GM19324 (cell line): ENCODE results near the gene MEGF9.
"Not testable (repeated sequence)": the region's sequence is repeated elsewhere in the genome, so short reads cannot be mapped to it uniquely, and the experiment has no call there.

ENCODE experiments used
- ATAC-seq: cut with Tn5 transposase; IDR thresholded peaks from one replicate; pipeline ENCODE4 v1.9.1; 2021; ENCODE audit warnings: mild to moderate bottlenecking, moderate library complexity; ENCODE audit not compliant: unreplicated experiment, low FRiP score

Gene MEGF9

DNA sequence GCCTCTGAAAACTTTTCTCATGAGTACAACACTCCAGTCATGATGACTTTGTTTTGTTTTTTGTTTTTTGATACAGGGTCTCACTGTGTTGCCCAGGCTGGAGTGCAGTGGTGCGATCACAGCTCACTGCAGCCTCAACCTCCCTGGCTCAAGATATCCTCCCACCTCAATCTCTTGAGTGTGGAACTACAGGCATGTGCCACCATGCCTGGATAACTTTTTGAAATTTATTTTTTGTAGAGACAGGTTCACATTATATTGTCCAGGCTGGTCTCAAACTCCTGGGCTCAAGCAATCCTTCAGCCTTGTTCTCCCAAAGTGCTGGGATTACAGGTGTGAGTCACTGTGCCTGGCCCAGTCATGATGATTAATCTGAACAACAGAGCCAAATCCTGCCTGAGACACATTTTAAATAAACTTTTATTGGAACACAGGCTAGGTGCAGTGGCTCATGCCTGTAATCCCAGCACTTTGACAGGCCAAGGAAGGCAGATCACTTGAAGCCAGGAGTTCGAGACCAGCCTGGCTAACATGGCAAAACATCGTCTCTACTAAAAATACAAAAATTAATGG is 85.3 kb downstream of the MEGF9 start:
- not testable (repeated sequence) for ATAC-seq

DNA sequence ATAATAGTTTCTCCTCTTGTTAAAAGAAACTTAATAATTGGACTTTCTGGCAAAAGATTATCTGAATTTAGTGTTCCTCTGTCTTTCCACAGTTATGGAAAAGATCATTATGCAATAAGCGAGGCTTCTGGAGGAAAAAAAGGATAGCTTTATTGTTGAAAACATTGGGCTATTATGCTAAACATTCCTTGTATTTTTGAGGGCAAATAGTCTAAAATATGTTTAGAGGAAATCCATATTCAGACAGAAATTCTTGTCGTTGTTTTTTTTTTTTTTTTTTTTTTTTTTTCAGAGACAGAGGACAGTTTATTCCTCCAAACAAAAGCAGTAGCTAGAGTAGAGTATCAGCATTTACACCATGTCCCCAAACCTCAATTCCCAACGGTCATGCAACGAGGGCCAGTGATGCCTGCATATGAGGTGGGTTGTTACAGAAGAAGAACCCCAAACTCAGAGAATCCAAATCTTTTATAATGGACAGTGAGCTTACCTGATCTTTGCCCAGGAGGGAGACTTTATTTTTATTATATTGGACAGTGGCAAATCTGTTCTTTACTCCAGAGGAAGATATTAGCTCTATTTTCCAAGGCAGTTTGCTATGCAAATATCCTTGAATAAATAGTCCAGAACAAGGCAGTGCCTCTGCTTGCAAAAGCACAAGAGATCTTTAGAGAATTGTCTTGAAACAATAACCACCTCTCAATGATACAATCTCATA is 85.9 kb downstream of the MEGF9 start:
- no peak for ATAC-seq

DNA sequence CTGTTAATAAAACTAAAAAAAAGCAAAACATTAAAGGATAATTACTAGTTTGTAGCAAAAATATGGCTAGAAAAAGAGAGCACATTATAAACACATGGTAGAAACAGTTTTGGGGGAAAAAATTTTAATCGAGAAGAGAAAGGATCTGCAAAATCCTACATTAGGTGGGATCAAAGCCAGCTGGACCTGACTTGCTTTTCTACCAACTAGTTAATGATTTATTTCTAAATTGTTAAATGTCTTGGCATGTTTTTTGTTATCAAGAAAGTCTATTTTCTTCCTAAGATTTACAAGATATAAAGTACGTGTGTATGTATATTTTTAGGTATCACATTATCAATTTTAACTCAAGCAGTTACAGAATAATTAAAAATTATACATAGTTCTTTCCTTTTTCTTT is 87.2 kb downstream of the MEGF9 start:
- ATAC-seq, result no peak

- ATAC-seq, result no peak
Observed at GRCh38 chr9:120626512-120626911, 87.8 kb downstream of the MEGF9 start.

DNA sequence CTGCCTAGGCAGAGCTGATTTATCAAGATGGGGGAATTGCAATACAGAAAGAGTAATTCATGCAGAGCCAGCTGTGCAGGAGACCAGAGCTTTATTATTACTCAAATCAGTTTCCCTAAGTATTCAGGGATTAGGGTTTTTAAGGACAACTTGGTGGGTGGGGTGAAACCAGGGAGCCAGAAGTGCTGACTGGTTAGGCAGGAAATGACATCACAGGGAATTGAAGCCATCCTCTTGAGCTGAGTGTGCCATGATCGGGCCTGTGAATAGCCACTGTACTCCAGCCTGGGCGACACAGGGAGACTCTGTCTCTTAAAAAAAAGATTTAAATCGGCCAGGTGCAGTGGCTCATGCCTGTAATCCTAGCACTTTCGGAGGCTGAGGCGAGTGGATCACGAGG is 89.0 kb downstream of the MEGF9 start:
- ATAC-seq, result no peak

GRCh38 chr9:120622790-120623189 is 91.5 kb downstream of the MEGF9 start:
- ATAC-seq, result no peak

DNA sequence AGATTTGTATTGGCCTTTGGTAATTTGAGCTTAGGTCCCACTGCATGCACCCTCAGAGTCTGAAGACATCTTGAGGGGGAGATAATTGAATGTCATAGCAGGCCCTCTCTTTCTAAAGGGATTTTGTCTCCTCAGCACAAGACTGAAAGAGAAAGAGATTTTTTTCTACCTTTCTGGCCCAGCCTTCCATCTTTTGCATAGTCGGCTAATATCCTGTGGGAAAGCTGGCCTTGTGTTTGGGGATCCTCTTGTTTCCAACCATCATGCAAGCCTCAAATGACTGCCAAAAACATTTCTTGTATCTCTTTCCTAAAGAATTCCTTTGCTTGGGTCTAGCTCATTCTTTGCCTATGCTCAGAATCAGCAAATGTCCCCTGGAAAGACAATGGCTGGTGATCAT is 92.3 kb downstream of the MEGF9 start:
- no peak for ATAC-seq

DNA sequence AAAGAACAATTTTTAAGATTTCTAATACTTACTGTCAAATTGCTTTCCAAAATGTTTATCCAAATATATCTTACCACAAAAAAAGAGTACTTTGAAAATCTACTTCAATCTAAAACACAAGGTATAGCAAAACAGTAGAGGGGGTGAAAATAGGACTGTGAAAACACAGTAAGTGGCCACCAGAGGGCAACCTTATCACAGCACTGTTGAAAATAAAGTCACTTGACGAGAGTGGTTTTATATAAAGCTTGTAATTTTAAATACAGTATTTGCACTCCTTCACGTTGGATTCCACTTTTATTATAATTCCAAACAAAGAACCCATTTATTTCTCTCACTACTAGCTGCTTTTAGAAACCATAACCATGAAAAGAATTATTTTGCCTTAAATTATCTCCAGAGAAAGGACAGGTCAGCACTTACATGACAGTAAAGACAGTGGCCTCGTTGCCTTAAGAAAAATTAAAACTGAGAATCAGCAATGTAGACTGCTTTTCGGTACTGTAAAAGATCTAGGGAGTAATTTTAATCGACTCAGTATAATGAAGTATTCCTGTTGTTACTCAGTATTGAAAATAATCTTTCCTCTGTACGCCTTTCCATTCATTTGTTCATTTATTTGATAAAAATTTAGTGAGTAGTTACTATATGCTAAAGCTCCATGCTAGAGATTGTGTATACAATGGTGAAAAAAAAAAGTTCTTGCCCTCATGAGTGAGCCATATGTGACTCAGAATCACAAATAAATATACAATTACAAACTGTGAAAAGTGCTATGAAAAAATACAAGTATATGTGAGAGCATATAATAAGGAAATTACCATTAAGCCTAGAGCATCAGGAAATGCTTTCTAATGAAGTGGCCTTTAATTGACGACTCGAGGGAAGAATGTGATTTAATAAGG is 94.3 kb downstream of the MEGF9 start:
- ATAC-seq, result no peak

- ATAC-seq, result no peak
Observed at GRCh38 chr9:120616966-120617935, 97.0 kb downstream of the MEGF9 start.

- ATAC-seq, result no peak
Observed at GRCh38 chr9:120612218-120612617, 102.1 kb downstream of the MEGF9 start.

- no peak for ATAC-seq
Observed at GRCh38 chr9:120611690-120612068, 102.6 kb downstream of the MEGF9 start.

GRCh38 chr9:120610975-120611689 is 103.1 kb downstream of the MEGF9 start:
- no peak for ATAC-seq

DNA sequence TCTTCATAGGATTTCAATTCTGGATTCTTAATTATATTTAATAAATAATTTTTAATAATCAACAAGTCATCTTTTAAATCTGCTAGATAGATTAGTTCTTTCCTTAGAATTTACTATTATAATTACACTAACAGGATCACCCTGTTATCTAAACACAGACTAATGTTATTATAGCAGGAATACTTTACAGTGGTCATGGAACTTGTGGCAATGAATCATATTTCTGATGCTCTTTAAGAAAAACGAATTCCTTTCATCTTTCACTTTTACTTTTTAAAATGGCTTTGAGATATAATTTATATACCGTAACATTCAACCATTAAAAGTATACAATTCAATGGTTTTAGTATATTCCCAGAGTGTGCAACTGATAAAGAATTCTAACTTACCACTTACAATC is 104.6 kb downstream of the MEGF9 start:
- ATAC-seq, result no peak

GRCh38 chr9:120608421-120608820 is 105.8 kb downstream of the MEGF9 start:
- no peak for ATAC-seq

- no peak for ATAC-seq
Observed at GRCh38 chr9:120603591-120603990, 110.7 kb downstream of the MEGF9 start.

DNA sequence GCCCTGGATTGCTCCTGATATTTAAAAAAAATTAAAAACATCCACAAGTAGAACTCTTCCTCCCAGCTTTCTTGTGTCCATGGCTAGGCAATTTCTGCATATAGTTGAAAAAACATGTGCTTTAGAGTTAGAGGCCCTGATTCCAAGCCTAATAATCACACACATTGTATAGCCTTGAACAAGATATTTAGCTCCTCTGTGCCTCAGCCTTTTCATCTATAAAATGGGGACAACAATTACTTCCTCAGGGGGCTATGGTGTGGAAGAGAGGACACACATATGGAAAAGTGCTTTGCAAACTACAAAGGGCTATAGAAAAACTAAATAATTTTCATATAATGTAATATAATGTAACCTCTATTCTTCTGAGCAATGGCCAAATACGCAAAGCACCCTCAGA is 111.3 kb downstream of the MEGF9 start:
- no peak for ATAC-seq

- no peak for ATAC-seq
Observed at GRCh38 chr9:120593955-120594277, 120.4 kb downstream of the MEGF9 start.

DNA sequence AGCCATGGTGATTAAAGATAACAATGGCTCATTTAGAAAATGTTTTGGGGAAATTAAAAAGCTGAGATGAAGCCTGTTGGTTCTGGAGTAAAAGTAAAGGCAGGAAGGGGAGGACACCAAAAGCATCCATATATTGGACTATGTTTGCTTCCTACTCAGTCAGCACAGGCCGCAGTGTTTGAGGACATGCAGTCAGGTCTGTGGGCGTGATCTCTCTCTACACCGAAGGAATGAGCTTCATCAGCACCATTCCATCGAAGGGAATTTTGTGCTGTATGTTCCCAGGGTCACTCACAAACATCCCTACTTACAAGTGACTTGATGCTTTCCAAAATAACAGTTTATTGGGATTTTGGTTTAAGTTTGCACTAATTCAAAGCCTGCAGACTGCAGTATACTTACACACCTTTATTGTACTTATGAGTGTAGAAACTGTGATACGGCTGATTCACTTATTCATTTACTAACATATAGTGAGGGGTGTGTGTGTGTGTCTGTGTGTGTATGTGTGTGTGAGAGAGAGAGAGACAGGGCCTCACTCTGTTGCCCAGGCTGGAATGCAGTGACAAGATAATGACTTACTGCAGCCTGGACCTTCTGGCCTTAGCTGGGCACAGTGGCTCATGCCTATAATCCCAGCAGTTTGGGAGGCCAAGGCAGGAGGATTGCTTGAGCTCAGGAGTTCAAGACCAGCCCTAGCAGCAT is 120.9 kb downstream of the MEGF9 start:
- no peak for ATAC-seq

GRCh38 chr9:120592210-120592609 is 122.1 kb downstream of the MEGF9 start:
- ATAC-seq, result no peak
